Uterus (tissue), 4 donors: ENCODE measurements around the gene EPHB3. TPM values are rescaled to one million over a fixed set of nuclear protein-coding genes. Genes with fewer than 3 reads are reported as not detected.

ENCODE experiments used
- DNase-seq, 2 donors: peaks; one replicate each; pipeline ENCODE4 v3.0.0-alpha.2; 2019 to 2020
- H3K27ac ChIP-seq, 2 donors: fragments of 200-600 bp; sonication (generic); 1 replicate in 1 of 2; 2 replicates in 1 of 2; pipeline ENCODE4 v1.5.1; 2016 to 2018
- H3K27me3 ChIP-seq, 2 donors: fragments of 200-600 bp; sonication (generic); one replicate each; pipeline ENCODE4 v1.5.1; 2018 to 2019; ENCODE audit warnings: control low read depth in 1 of 2
- H3K36me3 ChIP-seq, 2 donors: fragments of 200-600 bp; sonication (generic); one replicate each; pipeline ENCODE4 v1.5.1; 2019; ENCODE audit warnings: control low read depth in 1 of 2
- H3K4me1 ChIP-seq, 2 donors: fragments of 200-600 bp; sonication (generic); one replicate each; pipeline ENCODE4 v1.5.1; 2018 to 2019; ENCODE audit warnings: control low read depth in 1 of 2
- H3K4me3 ChIP-seq, 2 donors: fragments of 200-600 bp; sonication (generic); 1 replicate in 1 of 2; 2 replicates in 1 of 2; pipeline ENCODE4 v1.5.1; 2018 to 2019; ENCODE audit warnings: mild to moderate bottlenecking in 1 of 2
- H3K9me3 ChIP-seq, 2 donors: fragments of 200-600 bp; sonication (generic); one replicate each; pipeline ENCODE4 v1.5.1; 2019; ENCODE audit warnings: control low read depth in 1 of 2
- POLR2A ChIP-seq, 2 donors: fragments of 450-650 bp; IDR thresholded peaks; one replicate each; pipeline ENCODE4 v1.6.1; 2016; ENCODE audit warnings: antibody characterized with exemption in 2 of 2, mild to moderate bottlenecking in 1 of 2, moderate library complexity in 1 of 2
- intact Hi-C: fragments of 100-400 bp; cut with DNase I; formaldehyde crosslinking; loops from one replicate; pipeline ENCODE4 v1.15.1; 2023; ENCODE audit warnings: low total_unique reads
- total RNA-seq, 4 donors: library from RNA; depleted of rRNA in 3 of 4; stranded (reverse); fragments of >200 nt in 3 of 4; gene quantifications; one replicate each; pipeline versions ENCODE4 v1.1.0 to v1.2.4, GENCODE V29; 2014 to 2023
- TF ChIP-seq, protein P1 (sequence below), 4 experiments: fragments of 200-600 bp in 2 of 4; fragments of 450-650 bp in 2 of 4; sonication (generic) in 2 of 4; IDR thresholded peaks; one replicate each; pipeline ENCODE4 v1.5.1; 2016 to 2019; ENCODE audit warnings: antibody characterized with exemption in 4 of 4, mild to moderate bottlenecking in 2 of 4, moderate library complexity in 1 of 4
- donor health status: DM: yes; HTN: yes; CAD: no.

The EPHB3 gene
- total RNA-seq, 4 donors from 2014 or later = 2.0 to 70.2 (median 19.7) TPM

DNA sequence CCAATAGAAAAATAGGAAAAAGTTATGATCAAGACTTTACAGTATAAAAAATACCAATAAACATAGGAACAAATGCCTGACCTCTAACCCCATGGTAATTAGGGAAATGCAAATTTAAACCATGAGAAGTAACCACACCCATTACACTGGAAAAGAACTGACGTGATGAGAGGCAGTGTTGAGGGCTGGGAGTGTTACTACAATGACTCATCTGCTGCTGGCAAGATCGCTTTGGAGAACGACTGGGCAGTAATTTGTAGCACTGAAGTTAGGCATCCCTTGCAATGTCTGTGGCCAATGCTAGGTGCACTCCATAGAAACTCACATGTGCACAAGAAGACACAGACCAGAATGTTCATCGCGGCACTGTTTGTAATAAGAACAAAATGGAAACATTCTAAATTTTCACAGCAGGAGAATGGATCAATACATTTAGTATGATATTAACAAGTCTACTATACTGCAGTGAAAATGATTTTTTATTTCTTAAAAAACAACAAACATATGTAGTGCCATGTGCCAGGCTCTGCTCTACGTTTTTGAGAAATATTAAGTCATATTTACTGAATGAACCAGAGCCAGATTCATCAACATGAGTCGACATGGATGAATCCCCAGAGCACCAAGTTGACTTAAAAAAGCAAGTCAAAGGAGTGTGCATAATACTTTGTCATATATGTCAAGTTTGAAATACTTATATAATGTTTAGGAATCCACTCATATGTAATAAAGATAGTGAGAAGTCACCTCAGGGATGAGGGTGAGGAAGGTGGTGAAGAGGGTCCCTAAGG is 37.6 kb upstream of the EPHB3 start:
- no peaks in the 10 kb centered on the region for H3K9me3 ChIP-seq
- peaks cover 6 to 16% of the 10 kb centered on the region in 2 donors for H3K27me3 ChIP-seq
- DNase-seq = peak in 1 of 2 donors; percentile 26
- no peak overlapping the region for H3K4me3 ChIP-seq
- intact Hi-C loops = no loop called here
- H3K36me3 ChIP-seq = no peaks in the 10 kb centered on the region
- H3K27ac ChIP-seq = no peak overlapping the region
- no peak for TF ChIP-seq POLR2A (IDR thresholded peaks at IDR 0.05)
- TF ChIP-seq, protein P1, sequence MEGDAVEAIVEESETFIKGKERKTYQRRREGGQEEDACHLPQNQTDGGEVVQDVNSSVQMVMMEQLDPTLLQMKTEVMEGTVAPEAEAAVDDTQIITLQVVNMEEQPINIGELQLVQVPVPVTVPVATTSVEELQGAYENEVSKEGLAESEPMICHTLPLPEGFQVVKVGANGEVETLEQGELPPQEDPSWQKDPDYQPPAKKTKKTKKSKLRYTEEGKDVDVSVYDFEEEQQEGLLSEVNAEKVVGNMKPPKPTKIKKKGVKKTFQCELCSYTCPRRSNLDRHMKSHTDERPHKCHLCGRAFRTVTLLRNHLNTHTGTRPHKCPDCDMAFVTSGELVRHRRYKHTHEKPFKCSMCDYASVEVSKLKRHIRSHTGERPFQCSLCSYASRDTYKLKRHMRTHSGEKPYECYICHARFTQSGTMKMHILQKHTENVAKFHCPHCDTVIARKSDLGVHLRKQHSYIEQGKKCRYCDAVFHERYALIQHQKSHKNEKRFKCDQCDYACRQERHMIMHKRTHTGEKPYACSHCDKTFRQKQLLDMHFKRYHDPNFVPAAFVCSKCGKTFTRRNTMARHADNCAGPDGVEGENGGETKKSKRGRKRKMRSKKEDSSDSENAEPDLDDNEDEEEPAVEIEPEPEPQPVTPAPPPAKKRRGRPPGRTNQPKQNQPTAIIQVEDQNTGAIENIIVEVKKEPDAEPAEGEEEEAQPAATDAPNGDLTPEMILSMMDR (IDR thresholded peaks at IDR 0.05) = no peak
- H3K4me1 ChIP-seq = peaks cover 0 to 11% of the 10 kb centered on the region in 2 donors

- H3K27ac ChIP-seq = peak overlapping the region; percentile 47 to 63
- TF ChIP-seq POLR2A (IDR thresholded peaks at IDR 0.05) = no peak
- TF ChIP-seq, protein P1 (IDR thresholded peaks at IDR 0.05) = no peak
Observed at GRCh38 chr3:184524981-184525336, 36.6 kb upstream of the EPHB3 start.

GRCh38 chr3:184525337-184526087 is 36.1 kb upstream of the EPHB3 start:
- Histone ChIP-seq H3K36me3 (no peaks in the 10 kb centered on the region), H3K9me3 (no peaks in the 10 kb centered on the region), H3K4me3 (peak overlapping the region; percentile 27 to 39), H3K27me3 (peaks cover 6 to 16% of the 10 kb centered on the region in 2 donors), H3K27ac (peak overlapping the region; percentile 47 to 63), H3K4me1 (peaks cover 0 to 11% of the 10 kb centered on the region in 2 donors)
- DNase-seq = peak in 1 of 2 donors; percentile 24
- intact Hi-C loops = no loop called here
- TF ChIP-seq, protein P1 (IDR thresholded peaks at IDR 0.05) = no peak
- TF ChIP-seq POLR2A (IDR thresholded peaks at IDR 0.05) = no peak

More at GRCh38 chr3:184524981-184525336, 36.6 kb upstream of the EPHB3 start:
- Histone ChIP-seq H3K27me3 (peaks cover 6 to 16% of the 10 kb centered on the region in 2 donors), H3K36me3 (no peaks in the 10 kb centered on the region), H3K4me1 (peaks cover 0 to 11% of the 10 kb centered on the region in 2 donors), H3K9me3 (no peaks in the 10 kb centered on the region), H3K4me3 (peak overlapping the region; percentile 27 to 39)
- no peak for DNase-seq
- intact Hi-C loops = no loop called here

DNA sequence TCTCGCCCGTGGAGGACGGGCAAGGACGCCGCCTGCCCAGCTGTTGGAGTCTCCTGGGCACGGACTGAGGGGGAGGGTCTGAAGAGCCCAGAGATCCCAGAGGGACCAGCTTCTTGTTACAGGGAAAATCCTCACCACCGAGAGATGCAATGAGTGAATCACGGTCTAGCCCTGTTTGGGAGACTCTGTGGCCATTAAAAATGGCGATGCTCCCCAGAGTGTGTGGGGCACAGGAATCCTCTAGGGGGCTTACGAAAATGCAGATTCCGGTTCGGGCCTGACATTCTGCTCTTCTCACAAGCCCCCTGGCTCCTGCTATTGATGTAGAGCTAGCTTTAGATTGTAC is 35.5 kb upstream of the EPHB3 start:
- no peak overlapping the region for H3K27ac ChIP-seq

More for the DNA sequence above, 35.5 kb upstream of the EPHB3 start:
- Histone ChIP-seq H3K4me3 (peak overlapping the region; percentile 11 to 39), H3K27me3 (peaks cover 6 to 16% of the 10 kb centered on the region in 2 donors), H3K9me3 (no peaks in the 10 kb centered on the region), H3K36me3 (no peaks in the 10 kb centered on the region), H3K4me1 (peaks cover 0 to 11% of the 10 kb centered on the region in 2 donors)
- no peak for TF ChIP-seq POLR2A (IDR thresholded peaks at IDR 0.05)
- TF ChIP-seq, protein P1 (IDR thresholded peaks at IDR 0.05) = no peak
- intact Hi-C loops = no loop called here
- no peak for DNase-seq
